Kidney capillary endothelial cell (primary cell): ENCODE data around the gene LRRC8C.

Experiments
- DNase-seq: peaks from one replicate; pipeline ENCODE4 v3.0.0-alpha.2; 2018; ENCODE audit warnings: low spot score

Gene LRRC8C

GRCh38 chr1:89763649-89763986 is 130.7 kb downstream of the LRRC8C start:
- DNase-seq: no peak

- no peak for DNase-seq
These were observed 132.9 kb downstream of the LRRC8C start for GRCh38 chr1:89765774-89766173.

GRCh38 chr1:89767618-89768017 is 134.7 kb downstream of the LRRC8C start:
- DNase-seq: no peak
